ENCODE measurements around the gene CLDN7. TPM values are rescaled to one million over a fixed set of nuclear protein-coding genes. Genes with fewer than 3 reads are reported as not detected.
"Not testable (repeated sequence)": the region's sequence is repeated elsewhere in the genome, so short reads cannot be mapped to it uniquely, and the experiment has no call there.

The CLDN7 gene
- total RNA-seq, 2 donors from 2014 or later, result 2.3 TPM; not detected in 1

DNA sequence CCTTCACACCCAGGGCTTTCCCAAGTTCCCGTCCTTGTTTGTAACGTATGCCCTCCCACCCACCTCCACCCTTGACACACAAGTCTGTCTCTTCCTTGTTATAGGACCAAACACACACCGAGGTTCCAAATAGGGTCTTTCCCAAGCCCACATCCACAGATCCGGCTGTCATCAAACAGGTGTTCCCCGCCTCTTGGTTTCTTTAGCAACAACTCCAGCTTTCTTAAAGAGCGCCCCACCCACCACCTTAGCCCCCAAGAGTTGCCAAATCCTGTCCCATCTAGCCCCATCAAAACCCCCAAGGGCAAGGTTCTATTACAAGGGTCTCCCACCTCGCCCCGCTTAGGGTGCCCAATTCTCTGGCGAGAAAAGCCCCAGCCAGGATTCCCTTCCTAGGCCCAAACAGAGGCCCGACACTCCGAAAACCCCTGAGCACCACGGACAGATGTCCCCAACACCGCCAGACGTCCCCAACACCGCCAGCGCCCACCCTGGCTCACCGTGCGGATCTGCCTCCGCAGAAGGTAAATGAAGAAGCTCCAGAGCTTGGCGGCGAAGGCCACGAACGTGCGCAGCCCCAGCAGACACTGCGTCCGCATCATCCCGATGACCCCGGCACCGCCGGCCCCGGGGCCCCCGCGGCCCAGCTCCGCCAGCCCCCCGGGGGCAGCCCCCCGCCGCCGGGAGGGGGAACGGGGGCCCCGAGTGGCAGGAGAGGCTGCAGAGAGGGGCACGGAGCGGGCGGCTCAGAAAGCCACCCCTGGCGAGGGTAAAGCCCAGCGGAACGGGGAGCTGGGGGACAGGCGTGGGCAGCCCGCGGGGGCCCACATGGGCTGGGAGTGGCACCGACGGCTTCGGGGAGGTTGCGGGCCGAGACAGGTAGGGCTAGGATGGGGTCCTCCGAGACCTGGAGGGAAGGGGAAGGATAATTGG, 11.3 kb downstream of the CLDN7 start:
- H3K4me3 ChIP-seq, result peak overlapping the region; percentile 94 to 96
- no peak for DNase-seq (ENCODE audit: low spot score)
- peaks cover 0 to 36% of the 10 kb centered on the region in 2 donors for H3K4me1 ChIP-seq
- H3K9me3 ChIP-seq, result no peaks in the 10 kb centered on the region
- peak overlapping the region; percentile 99 for H3K27ac ChIP-seq
- H3K36me3 ChIP-seq, result peaks cover 32% of the 10 kb centered on the region
- no peaks in the 10 kb centered on the region for H3K27me3 ChIP-seq
- TF ChIP-seq, protein P1, sequence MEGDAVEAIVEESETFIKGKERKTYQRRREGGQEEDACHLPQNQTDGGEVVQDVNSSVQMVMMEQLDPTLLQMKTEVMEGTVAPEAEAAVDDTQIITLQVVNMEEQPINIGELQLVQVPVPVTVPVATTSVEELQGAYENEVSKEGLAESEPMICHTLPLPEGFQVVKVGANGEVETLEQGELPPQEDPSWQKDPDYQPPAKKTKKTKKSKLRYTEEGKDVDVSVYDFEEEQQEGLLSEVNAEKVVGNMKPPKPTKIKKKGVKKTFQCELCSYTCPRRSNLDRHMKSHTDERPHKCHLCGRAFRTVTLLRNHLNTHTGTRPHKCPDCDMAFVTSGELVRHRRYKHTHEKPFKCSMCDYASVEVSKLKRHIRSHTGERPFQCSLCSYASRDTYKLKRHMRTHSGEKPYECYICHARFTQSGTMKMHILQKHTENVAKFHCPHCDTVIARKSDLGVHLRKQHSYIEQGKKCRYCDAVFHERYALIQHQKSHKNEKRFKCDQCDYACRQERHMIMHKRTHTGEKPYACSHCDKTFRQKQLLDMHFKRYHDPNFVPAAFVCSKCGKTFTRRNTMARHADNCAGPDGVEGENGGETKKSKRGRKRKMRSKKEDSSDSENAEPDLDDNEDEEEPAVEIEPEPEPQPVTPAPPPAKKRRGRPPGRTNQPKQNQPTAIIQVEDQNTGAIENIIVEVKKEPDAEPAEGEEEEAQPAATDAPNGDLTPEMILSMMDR (IDR thresholded peaks at IDR 0.05), result no peak

GRCh38 chr17:7249830-7250229, 12.4 kb downstream of the CLDN7 start:
- H3K4me3 ChIP-seq, result peak overlapping the region; percentile 94 to 96
- no peaks in the 10 kb centered on the region for H3K9me3 ChIP-seq
- peaks cover 30% of the 10 kb centered on the region for H3K36me3 ChIP-seq
- no peaks in the 10 kb centered on the region for H3K27me3 ChIP-seq
- peaks cover 0 to 36% of the 10 kb centered on the region in 2 donors for H3K4me1 ChIP-seq
- TF ChIP-seq, protein P1 (IDR thresholded peaks at IDR 0.05), result no peak
- peak overlapping the region; percentile 99 for H3K27ac ChIP-seq
- DNase-seq (ENCODE audit: low spot score), result no peak

- no peak for DNase-seq (ENCODE audit: low spot score)
- Histone ChIP-seq H3K36me3 (peaks cover 30% of the 10 kb centered on the region), H3K27ac (peak overlapping the region; percentile 45 to 99), H3K27me3 (no peaks in the 10 kb centered on the region), H3K4me1 (peaks cover 0 to 36% of the 10 kb centered on the region in 2 donors), H3K9me3 (no peaks in the 10 kb centered on the region), H3K4me3 (no peak overlapping the region)
- TF ChIP-seq, protein P1 (IDR thresholded peaks at IDR 0.05), result no peak
These were observed 13.1 kb downstream of the CLDN7 start for GRCh38 chr17:7249214-7249613.

- Histone ChIP-seq H3K27ac (peak overlapping the region; percentile 45 to 99), H3K4me1 (peaks cover 0 to 37% of the 10 kb centered on the region in 2 donors)
These were observed 13.5 kb downstream of the CLDN7 start for GRCh38 chr17:7248796-7249195.

GRCh38 chr17:7246779-7247178, 15.5 kb downstream of the CLDN7 start:
- peaks cover 33% of the 10 kb centered on the region for H3K36me3 ChIP-seq
- TF ChIP-seq, protein P1 (IDR thresholded peaks at IDR 0.05), result no peak
- no peaks in the 10 kb centered on the region for H3K27me3 ChIP-seq
- H3K27ac ChIP-seq, result no peak overlapping the region
- H3K9me3 ChIP-seq, result no peaks in the 10 kb centered on the region
- H3K4me1 ChIP-seq, result peaks cover 0 to 33% of the 10 kb centered on the region in 2 donors
- H3K4me3 ChIP-seq, result no peak overlapping the region
- DNase-seq (ENCODE audit: low spot score), result no peak

More at GRCh38 chr17:7248796-7249195, 13.5 kb downstream of the CLDN7 start:
- no peak for DNase-seq (ENCODE audit: low spot score)
- H3K36me3 ChIP-seq, result peaks cover 31% of the 10 kb centered on the region
- no peak overlapping the region for H3K4me3 ChIP-seq
- H3K27me3 ChIP-seq, result no peaks in the 10 kb centered on the region
- no peaks in the 10 kb centered on the region for H3K9me3 ChIP-seq
- TF ChIP-seq, protein P1 (IDR thresholded peaks at IDR 0.05), result no peak

DNA sequence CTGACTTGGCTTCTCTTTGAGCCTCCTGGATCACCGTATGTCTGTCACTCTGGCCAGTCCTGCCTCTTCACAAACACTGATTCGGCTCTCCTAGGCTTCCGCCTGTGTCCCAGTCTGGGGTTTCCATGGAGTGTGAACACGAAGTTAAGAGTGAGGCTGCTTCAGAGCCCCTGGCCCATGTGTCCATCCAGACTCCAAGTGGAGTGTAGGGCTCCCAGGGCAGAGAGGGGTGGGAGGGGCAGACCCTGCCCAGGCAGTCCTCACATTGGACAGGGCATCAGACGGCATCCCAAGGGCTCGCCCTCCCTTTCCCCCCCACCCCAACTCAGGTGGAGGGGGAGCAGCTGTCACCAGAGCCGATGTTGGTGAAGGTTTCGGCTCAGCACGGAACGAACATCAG, 18.4 kb downstream of the CLDN7 start:
- Histone ChIP-seq H3K27ac (peak overlapping the region; percentile 96 to 99), H3K36me3 (peaks cover 45% of the 10 kb centered on the region), H3K4me1 (peaks cover 0 to 30% of the 10 kb centered on the region in 2 donors), H3K4me3 (peak overlapping the region in 1 of 2 donors; percentile 83)
- H3K27me3 ChIP-seq; H3K9me3 ChIP-seq; DNase-seq (ENCODE audit: low spot score): not testable (repeated sequence)

All from right atrium auricular region (tissue), 2 donors.